Fibroblast of pulmonary artery (primary cell): ENCODE results near the gene LRRN4.

Source experiments
- DNase-seq: peaks from one replicate; pipeline ENCODE4 v3.0.0-alpha.2; 2010; ENCODE audit warnings: low read depth
- H3K4me3 ChIP-seq: replicated peaks from 2 replicates; pipeline ENCODE4 v1.5.1; 2011; ENCODE audit warnings: low read depth, mild to moderate bottlenecking, control low read depth, low read length, moderate library complexity
- CTCF ChIP-seq: IDR thresholded peaks from 2 replicates; pipeline ENCODE4 v1.5.1; 2011; ENCODE audit warnings: mild to moderate bottlenecking, control low read depth, low read length, inconsistent platforms; ENCODE audit errors: missing control alignments

The LRRN4 gene

GRCh38 chr20:6044115-6044514 lies 9.7 kb downstream of the LRRN4 start:
- no peak for TF ChIP-seq CTCF
- H3K4me3 ChIP-seq: no peak overlapping the region
- DNase-seq: no peak

GRCh38 chr20:6041808-6042265 lies 12.0 kb downstream of the LRRN4 start:
- no peak for DNase-seq
- H3K4me3 ChIP-seq: no peak overlapping the region
- no peak for TF ChIP-seq CTCF

GRCh38 chr20:6040958-6041807 lies 12.7 kb downstream of the LRRN4 start:
- H3K4me3 ChIP-seq: no peak overlapping the region
- no peak for DNase-seq
- TF ChIP-seq CTCF: no peak

DNA sequence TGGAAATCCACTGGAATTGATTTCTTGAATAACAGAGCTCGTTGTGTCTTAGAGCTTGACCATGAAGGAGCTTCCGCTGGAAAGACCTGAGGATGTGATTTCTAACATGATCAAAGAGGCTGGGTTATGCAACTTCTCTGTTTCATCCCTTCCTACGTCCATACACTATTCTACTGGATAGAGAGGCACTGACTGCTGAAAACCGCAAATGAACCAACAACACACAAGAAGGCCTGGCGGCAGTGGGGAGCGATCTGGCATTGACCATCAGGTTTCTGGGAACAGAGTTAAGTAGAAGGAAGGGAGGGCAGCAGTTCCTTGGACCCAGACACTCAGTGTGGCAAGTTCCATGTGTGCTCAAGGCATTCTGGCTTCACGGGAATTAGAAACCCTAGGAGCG lies 13.3 kb downstream of the LRRN4 start:
- TF ChIP-seq CTCF: no peak
- no peak for DNase-seq
- no peak overlapping the region for H3K4me3 ChIP-seq

DNA sequence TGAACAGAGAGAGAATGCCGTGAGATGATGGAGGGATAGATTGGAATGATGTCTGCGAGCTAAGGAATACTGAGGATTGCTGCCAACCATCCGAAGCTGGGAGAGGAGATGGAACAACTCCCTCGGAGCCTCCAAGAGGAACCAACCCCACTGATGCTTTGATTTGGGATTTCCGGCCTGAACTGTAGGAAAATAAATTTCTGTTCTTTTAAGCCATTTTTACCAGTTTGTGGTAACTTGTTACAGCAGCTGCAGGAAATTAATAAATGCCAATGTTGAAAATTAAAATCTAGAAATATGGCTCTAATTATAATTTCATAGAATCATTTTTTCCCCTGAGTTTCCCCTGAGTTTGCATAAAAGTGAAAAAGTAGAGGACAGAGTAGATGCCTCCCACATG lies 14.1 kb downstream of the LRRN4 start:
- no peak overlapping the region for H3K4me3 ChIP-seq
- no peak for TF ChIP-seq CTCF
- no peak for DNase-seq

DNA sequence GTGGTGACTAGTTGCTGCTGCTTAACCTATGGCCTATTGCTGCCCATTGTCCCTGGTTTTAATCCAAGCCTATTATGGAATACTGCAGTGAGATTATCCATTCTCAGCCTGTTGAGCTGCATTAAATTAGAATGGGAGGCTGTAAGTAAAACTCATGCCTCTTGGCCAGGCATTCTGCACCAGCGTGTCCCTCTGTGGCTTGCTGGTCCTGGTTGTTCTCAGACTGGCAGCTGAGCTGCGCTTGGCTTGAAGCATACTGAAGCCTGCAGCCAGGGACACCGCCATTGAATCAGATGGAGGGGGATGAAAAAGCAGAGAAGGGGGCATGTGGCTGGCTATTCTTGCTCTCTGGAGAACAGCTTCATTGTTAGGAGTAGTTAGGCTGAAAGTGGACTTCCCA lies 15.6 kb downstream of the LRRN4 start:
- no peak for TF ChIP-seq CTCF

DNA sequence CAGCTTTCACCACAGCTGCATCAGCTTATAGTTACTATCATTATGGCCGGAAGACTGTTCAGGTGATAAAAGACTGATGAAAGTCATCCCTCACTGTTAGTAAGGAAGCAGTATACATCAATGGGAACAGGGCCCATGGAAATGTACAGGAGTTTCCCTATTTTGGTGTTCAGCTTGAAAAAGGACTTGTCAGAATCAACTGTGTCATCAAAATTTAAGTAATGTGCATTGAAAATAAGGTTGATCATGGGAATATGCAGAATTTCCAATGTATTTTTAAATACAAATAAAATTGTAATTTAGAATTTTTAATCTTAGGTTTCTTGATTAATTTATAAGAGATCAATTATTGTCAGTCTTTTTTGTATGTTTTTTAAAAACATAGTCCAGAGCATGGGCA lies 16.8 kb downstream of the LRRN4 start:
- TF ChIP-seq CTCF: no peak
- no peak for DNase-seq
- H3K4me3 ChIP-seq: no peak overlapping the region

More for the DNA sequence above, 15.6 kb downstream of the LRRN4 start:
- DNase-seq: no peak
- H3K4me3 ChIP-seq: no peak overlapping the region
